Measurements from ENCODE around the gene CPSF2.
"Not testable (repeated sequence)": the region's sequence is repeated elsewhere in the genome, so short reads cannot be mapped to it uniquely, and the experiment has no call there.

The CPSF2 gene

DNA sequence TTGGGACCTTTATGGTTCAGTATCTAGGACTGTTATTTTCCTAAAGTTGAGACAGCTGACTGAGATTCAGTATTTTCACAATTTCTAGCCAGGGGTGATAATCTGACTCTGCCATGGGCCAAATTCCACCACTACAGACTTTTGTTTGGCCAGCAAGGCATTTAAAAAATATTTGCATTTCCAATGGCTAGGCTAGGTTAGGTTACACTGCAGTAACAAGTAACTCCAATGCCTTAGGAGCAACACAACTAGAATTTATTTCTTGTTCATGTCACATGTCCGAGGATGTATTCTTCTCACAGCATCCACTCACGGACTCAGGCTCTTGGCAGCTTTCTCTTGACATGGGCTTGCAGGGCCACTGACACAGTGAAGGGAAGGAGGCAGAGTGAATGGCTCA is 83.0 kb downstream of the CPSF2 start:
- no peak for DNase-seq (ENCODE audit: low read depth)
- no peak overlapping the region for H3K4me3 ChIP-seq (ENCODE audit: low read length)

DNA sequence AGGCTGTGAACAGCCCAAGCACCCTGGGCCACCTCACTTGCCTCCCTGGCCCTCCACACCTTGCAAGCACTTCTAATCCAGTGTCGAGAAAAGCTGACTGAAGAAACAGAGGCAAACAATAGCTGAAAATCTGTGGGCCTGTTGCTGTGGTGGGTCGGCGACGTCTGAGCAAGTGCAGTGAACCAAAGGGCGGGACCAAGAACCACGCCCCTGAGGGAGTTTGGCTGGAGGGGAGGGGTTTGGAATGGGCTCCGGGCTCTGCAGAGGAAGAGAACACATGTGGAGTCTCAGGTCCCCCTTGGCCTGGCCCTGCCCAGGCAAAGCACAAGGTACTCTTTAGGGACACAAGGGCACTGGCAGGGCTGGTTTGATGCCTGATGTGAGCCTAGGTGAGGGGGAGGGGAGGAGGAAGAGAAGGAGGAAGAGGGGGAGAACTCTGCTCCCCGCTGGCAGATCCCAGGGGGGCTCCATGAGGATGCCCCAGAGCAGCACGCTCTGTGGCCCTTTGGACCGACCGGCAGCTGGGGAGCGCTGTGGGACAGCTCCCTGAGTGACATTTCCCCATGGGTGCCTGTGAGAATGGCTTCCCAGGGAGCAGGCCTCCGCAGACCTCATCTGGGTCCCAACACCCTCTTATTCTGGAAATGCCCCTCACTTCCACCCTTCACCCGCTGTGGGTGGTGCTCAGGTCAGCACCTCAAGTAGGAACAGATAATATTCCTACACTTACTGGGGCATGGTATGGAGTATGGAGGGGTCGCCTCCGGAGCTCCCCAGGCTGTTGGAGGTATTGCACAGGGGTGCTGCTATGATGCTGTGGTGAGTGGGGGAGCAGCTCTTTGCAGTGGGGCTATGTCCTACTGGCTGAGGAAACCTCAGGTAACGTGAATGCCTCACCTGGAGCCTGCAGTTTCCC is 85.5 kb downstream of the CPSF2 start:
- Histone ChIP-seq H3K9me3 (ENCODE audit: control insufficient read depth, low read length) (peaks cover 7% of the 10 kb centered on the region), H3K36me3 (ENCODE audit: control insufficient read depth, insufficient read depth, low read length, severe bottlenecking) (no peaks in the 10 kb centered on the region), H3K9ac (ENCODE audit: low read length) (no peak overlapping the region), H3K4me1 (ENCODE audit: control insufficient read depth, insufficient read depth, low read length) (no peaks in the 10 kb centered on the region), H3K27me3 (replicated peaks; ENCODE audit: control insufficient read depth, insufficient read depth, low read length) (peaks cover 39% of the 10 kb centered on the region), H3K4me3 (ENCODE audit: low read length) (no peak overlapping the region)
- no peak for DNase-seq (ENCODE audit: low read depth)

More for the DNA sequence above, 83.0 kb downstream of the CPSF2 start:
- H3K27me3 ChIP-seq (replicated peaks; ENCODE audit: control insufficient read depth, insufficient read depth, low read length) = peaks cover 55% of the 10 kb centered on the region
- H3K36me3 ChIP-seq (ENCODE audit: control insufficient read depth, insufficient read depth, low read length, severe bottlenecking) = no peaks in the 10 kb centered on the region
- H3K9ac ChIP-seq (ENCODE audit: low read length) = no peak overlapping the region
- peaks cover 13% of the 10 kb centered on the region for H3K9me3 ChIP-seq (ENCODE audit: control insufficient read depth, low read length)
- H3K4me1 ChIP-seq (ENCODE audit: control insufficient read depth, insufficient read depth, low read length) = no peaks in the 10 kb centered on the region

DNA sequence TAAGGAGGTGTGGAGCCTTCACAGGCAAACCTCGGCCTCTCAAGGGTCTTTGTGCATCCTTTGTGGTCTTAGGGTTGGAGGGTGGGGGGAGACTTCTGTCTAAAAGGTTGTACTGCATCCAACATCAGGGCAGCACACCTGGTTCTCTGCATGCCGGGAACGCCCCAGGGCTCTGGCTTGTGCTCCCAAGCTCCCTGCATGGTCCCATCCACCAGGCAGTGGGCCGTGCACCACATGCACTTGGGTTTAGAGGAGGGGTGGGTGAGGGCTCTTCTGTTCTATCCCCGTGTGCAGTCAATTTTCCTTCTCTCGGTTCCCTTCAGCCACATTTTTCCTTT is 86.1 kb downstream of the CPSF2 start:
- Histone ChIP-seq H3K27me3 (replicated peaks; ENCODE audit: control insufficient read depth, insufficient read depth, low read length) (peaks cover 33% of the 10 kb centered on the region), H3K9ac (ENCODE audit: low read length) (no peak overlapping the region), H3K36me3 (ENCODE audit: control insufficient read depth, insufficient read depth, low read length, severe bottlenecking) (no peaks in the 10 kb centered on the region), H3K4me1 (ENCODE audit: control insufficient read depth, insufficient read depth, low read length) (no peaks in the 10 kb centered on the region), H3K4me3 (ENCODE audit: low read length) (no peak overlapping the region), H3K9me3 (ENCODE audit: control insufficient read depth, low read length) (peaks cover 7% of the 10 kb centered on the region)
- no peak for DNase-seq (ENCODE audit: low read depth)

DNA sequence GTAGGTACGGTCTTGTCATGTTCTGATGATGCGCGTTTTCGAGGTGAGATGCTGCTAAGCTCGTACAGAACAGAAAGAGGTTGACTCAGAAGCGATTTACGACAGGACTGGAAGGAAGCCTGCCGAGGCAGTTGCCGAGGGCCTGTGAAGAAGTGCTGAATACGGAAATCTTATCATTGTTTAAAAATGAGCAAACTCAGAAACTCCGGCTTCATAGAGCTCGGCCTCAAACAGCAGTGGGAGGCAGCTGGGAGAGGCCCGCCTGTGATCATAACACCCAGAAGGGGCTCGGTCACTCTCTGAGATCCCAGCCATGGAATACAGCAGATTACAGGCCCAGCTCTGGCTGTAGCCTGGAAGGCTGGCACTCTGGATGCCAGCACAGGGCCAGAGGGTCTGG is 87.4 kb downstream of the CPSF2 start:
- Histone ChIP-seq H3K36me3 (ENCODE audit: control insufficient read depth, insufficient read depth, low read length, severe bottlenecking) (no peaks in the 10 kb centered on the region), H3K4me3 (ENCODE audit: low read length) (no peak overlapping the region), H3K9me3 (ENCODE audit: control insufficient read depth, low read length) (peaks cover 7% of the 10 kb centered on the region), H3K9ac (ENCODE audit: low read length) (no peak overlapping the region), H3K4me1 (ENCODE audit: control insufficient read depth, insufficient read depth, low read length) (no peaks in the 10 kb centered on the region), H3K27me3 (replicated peaks; ENCODE audit: control insufficient read depth, insufficient read depth, low read length) (peaks cover 23% of the 10 kb centered on the region)
- no peak for DNase-seq (ENCODE audit: low read depth)

DNA sequence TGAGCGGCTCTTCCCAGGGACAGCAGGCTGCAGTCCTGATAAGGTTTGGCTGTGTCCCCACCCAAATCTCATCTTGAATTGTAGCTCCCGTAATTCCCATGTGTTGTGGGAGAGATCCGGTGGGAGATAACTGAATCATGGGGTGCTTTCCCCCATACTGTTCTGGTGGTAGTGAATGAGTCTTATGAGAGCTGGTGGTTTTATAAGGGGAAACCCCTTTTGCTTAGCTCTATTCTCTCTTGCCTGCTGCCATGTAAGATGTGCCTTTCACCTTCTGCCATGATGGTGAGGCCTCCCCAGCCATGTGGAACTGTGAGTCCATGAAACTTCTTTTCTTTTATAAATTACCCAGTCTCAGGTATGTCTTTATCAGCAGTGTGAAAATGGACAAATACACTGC is 91.4 kb downstream of the CPSF2 start:
- H3K4me3 ChIP-seq (ENCODE audit: low read length); DNase-seq (ENCODE audit: low read depth); H3K36me3 ChIP-seq (ENCODE audit: control insufficient read depth, insufficient read depth, low read length, severe bottlenecking); H3K4me1 ChIP-seq (ENCODE audit: control insufficient read depth, insufficient read depth, low read length); H3K9ac ChIP-seq (ENCODE audit: low read length); H3K27me3 ChIP-seq (replicated peaks; ENCODE audit: control insufficient read depth, insufficient read depth, low read length); H3K9me3 ChIP-seq (ENCODE audit: control insufficient read depth, low read length): not testable (repeated sequence)

DNA sequence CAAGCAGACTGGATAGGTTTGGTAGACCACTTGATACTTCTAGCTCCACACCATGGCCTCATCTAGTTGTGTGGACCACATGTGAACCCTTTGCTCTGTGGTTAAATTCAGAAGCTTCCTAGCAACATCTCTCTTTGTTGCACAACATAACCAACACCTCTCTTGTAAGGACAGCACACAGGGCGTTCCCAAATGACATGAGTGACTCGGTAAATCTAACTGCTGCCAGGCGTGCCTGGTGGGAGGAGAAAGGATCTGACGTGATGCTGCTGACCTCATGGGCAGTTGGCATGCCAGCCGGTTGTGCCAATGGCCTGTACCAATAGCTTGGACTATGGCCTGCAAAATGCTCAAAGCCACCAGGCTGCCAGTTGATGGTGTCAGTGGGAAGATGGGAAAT is 93.8 kb downstream of the CPSF2 start:
- Histone ChIP-seq H3K4me1 (ENCODE audit: control insufficient read depth, insufficient read depth, low read length) (peaks cover 6% of the 10 kb centered on the region), H3K9me3 (ENCODE audit: control insufficient read depth, low read length) (no peaks in the 10 kb centered on the region), H3K27me3 (replicated peaks; ENCODE audit: control insufficient read depth, insufficient read depth, low read length) (no peaks in the 10 kb centered on the region), H3K9ac (ENCODE audit: low read length) (no peak overlapping the region), H3K4me3 (ENCODE audit: low read length) (no peak overlapping the region), H3K36me3 (ENCODE audit: control insufficient read depth, insufficient read depth, low read length, severe bottlenecking) (no peaks in the 10 kb centered on the region)
- no peak for DNase-seq (ENCODE audit: low read depth)

DNA sequence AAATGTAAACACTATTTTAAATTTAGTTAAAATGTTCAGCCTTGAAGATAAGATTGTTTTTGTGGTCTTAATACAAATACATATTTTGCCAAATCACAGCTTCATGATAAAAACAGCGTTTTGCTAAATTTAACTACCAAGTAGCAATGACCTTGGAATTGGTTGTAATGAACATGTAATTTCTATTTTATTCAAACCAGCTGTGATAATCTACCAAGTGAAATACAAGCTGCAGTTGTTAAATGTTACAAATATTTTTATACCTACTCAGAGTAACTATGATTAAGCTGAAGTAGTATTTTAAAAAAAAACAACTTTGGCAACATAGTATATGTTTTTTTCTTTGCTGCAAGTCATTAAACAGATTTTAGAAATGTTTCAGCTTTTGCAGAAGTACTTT is 96.2 kb downstream of the CPSF2 start:
- Histone ChIP-seq H3K27me3 (replicated peaks; ENCODE audit: control insufficient read depth, insufficient read depth, low read length) (no peaks in the 10 kb centered on the region), H3K4me1 (ENCODE audit: control insufficient read depth, insufficient read depth, low read length) (peaks cover 9% of the 10 kb centered on the region), H3K4me3 (ENCODE audit: low read length) (no peak overlapping the region), H3K9me3 (ENCODE audit: control insufficient read depth, low read length) (no peaks in the 10 kb centered on the region), H3K36me3 (ENCODE audit: control insufficient read depth, insufficient read depth, low read length, severe bottlenecking) (no peaks in the 10 kb centered on the region), H3K9ac (ENCODE audit: low read length) (no peak overlapping the region)
- peak; percentile 74 for DNase-seq (ENCODE audit: low read depth)

Measured in adipocyte (in vitro differentiated cells).